TTC549 (cell line): ENCODE results near the gene CHRNE.

Source experiments
- FAIRE-seq: peaks from 2 replicates; lab custom pipeline; 2012; peaks lifted over from hg19 to GRCh38; lab: Jason Lieb, UNC

The CHRNE gene

GRCh38 chr17:4901648-4902344 lies 1.1 kb downstream of the CHRNE start:
- FAIRE-seq, result no peak

DNA sequence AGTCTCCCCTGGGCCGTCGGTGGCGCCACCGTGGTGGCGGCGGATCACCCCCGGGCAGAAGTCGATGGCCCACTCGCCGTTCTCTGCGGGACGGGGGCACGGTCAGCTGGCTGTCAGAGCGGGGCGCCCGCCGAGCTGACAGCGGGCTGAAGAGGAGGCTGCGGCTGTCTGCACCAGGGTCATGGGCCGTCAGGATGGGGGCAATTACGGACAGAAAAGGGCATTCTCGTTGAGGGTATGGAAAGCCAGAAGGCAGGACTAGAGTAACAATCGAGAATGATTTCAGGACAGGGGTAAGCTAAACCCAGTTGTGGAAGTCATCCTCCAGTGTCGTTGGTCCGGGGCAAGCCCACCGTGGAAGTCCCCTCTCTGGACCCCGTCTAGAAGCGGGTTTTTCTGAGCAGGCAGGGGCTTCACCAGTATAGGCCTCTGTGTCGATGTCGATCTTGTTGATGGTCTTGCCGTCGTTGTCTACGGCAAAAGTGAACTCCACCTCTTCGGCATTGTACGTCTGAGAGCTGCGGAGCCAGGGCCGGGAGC lies 1.7 kb downstream of the CHRNE start:
- FAIRE-seq, result no peak

- FAIRE-seq, result no peak
Observed at GRCh38 chr17:4900231-4901107, 2.4 kb downstream of the CHRNE start.

- no peak for FAIRE-seq
Observed at GRCh38 chr17:4899341-4900230, 3.3 kb downstream of the CHRNE start, which contains the start of gene C17orf107. C17orf107 (plus strand) TSS chr17:4899536; CDS start chr17:4899763, 227 bp downstream.

DNA sequence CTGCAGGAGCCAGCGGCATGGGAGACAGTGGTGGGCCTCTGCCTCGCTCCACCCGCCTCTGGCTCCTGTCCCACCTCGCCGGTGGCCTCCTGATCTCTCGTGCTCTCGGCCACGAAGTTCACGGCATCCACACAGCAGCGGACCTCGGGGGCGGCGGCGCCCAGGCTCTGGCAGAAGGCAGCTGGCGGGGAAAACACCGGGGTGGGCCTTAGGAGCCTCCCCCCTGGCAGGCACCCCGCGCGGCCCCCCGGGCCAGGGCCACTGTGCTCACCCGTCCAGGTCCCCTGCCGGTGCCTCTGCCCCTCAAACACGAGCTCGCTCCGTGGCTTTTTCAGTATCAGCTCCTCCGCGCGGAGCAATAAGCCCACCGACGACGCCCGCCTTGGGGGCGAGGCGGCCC lies 4.0 kb downstream of the CHRNE start:
- no peak for FAIRE-seq

DNA sequence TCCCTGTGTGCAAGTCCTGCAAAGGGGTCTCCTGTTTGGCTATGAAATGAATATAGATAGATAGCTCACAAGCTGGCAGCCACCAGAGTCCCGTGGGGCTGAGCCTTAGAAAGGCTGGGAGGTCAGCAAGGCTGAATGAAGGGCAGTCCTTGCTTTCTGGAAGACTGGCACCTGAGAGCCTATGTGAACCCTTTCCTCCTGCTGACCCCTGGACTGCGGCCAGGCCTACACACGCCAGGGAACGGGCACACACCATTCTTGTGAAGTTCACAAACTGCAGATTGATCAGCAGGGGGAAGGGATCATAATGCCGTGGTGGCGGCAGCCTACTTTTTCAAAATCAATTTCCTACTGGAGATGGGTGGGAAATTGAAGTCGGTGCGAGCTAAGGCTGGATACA lies 4.5 kb downstream of the CHRNE start:
- FAIRE-seq, result no peak

- FAIRE-seq, result no peak
Observed at GRCh38 chr17:4897785-4898184, 5.1 kb downstream of the CHRNE start.

DNA sequence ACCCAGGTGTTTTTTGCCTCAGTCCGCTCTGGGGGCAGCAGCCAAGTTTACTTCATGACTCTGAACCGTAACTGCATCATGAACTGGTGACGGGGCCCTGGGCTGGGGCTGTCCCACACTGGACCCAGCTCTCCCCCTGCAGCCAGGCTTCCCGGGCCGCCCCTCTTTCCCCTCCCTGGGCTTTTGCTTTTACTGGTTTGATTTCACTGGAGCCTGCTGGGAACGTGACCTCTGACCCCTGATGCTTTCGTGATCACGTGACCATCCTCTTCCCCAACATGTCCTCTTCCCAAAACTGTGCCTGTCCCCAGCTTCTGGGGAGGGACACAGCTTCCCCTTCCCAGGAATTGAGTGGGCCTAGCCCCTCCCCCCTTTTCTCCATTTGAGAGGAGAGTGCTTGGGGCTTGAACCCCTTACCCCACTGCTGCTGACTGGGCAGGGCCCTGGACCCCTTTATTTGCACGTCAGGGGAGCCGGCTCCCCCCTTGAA lies 5.7 kb downstream of the CHRNE start:
- FAIRE-seq, result no peak

DNA sequence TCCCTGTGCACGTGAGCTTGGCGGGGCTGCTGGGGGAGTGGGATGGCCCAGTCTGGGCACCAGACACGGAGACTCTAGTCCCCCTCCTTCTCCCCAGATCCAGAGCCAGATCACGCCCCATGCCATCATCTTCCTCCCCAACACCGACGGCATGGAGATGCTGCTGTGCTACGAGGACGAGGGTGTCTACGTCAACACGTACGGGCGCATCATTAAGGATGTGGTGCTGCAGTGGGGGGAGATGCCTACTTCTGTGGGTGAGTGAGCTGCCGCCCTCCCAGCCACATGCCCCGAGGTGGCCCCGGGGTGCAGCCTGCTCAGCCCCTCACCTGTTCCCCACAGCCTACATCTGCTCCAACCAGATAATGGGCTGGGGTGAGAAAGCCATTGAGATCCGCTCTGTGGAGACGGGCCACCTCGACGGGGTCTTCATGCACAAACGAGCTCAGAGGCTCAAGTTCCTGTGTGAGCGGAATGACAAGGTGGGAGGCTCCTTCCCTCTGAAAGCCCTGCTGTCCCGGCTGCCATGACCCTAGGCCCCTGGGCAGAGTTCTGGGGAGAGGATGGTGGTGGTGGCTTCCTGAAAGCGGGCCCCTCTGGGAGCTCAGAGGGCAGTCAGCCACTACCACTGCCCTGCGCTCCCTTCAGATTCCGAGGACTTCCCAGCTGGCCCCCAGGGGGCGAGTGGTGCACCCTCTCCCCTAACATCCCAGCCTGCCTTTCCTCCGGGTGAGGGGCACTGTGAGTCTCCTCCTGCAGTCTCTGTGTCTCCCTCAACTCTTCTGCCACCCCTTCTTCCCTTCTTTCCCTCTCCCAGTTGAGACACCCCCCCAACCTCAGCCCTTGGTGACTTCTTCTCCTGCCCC lies 6.3 kb downstream of the CHRNE start:
- no peak for FAIRE-seq

DNA sequence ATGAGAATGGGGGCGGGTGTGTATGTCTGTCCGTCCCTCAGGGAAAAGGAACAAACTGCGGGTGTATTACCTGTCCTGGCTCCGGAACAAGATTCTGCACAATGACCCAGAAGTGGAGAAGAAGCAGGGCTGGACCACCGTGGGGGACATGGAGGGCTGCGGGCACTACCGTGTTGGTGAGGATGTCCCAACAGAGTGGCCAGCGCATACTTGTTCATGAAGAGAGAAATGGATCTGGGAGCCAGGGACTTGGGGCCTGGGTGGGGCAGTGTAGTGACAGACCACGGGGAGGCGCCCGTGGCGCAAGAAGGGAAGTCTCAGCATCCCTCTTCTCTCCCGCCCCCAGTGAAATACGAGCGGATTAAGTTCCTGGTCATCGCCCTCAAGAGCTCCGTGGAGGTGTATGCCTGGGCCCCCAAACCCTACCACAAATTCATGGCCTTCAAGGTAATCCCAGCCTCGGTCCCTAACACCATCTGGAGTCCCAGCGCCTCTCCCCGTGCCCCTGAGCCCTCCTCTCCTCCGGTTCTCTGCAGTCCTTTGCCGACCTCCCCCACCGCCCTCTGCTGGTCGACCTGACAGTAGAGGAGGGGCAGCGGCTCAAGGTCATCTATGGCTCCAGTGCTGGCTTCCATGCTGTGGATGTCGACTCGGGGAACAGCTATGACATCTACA lies 7.1 kb downstream of the CHRNE start:
- no peak for FAIRE-seq

- no peak for FAIRE-seq
Observed at GRCh38 chr17:4895121-4895520, 7.8 kb downstream of the CHRNE start.

DNA sequence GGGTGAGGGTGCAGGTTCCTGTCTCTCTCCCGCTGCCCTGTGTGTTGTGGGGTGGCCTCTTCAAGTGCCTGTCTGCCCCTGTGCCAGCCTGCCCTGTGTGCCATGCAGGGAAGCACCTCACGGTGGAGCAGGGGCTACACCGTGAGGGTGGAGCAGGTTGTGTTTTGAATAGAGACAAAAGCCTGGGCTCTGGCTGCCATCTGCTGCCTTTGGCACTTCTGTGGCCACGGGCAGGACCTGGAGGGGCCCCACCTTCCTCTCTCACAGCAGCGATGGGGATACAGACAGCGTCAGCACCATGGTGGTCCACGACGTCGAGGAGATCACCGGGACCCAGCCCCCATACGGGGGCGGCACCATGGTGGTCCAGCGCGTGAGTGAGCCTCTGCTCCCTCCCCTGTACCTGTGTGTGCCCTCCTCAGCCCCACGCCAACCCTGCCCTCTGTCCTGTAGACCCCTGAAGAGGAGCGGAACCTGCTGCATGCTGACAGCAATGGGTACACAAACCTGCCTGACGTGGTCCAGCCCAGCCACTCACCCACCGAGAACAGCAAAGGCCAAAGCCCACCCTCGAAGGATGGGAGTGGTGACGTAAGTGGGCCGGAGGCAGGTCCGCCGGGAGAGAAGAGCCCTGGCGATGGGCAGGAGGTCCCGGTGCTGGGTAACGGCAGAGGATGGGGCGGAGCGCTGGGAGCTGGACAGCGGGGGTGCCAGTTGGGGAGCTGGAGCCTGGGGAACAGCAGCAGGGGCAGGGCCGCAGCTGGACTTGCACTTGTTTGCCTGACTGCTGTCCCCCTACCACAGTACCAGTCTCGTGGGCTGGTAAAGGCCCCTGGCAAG lies 9.0 kb downstream of the CHRNE start:
- FAIRE-seq, result no peak

DNA sequence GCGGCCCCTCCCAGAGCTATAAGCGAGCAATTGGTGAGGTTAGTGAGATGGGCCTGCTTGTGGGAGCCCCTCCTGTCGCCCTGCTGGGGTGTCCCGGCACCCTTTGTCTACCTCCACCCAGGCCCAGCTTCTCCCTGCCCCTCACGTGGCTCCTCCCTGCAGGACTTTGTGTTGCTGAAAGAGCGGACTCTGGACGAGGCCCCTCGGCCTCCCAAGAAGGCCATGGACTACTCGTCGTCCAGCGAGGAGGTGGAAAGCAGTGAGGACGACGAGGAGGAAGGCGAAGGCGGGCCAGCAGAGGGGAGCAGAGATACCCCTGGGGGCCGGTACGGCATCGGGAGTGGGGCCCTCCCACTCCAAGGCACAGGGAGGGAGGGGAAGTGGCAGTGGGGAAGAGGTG lies 9.6 kb downstream of the CHRNE start:
- no peak for FAIRE-seq

- FAIRE-seq, result no peak
Observed at GRCh38 chr17:4892499-4893221, 10.2 kb downstream of the CHRNE start.

- no peak for FAIRE-seq
Observed at GRCh38 chr17:4891411-4892410, 11.2 kb downstream of the CHRNE start.

DNA sequence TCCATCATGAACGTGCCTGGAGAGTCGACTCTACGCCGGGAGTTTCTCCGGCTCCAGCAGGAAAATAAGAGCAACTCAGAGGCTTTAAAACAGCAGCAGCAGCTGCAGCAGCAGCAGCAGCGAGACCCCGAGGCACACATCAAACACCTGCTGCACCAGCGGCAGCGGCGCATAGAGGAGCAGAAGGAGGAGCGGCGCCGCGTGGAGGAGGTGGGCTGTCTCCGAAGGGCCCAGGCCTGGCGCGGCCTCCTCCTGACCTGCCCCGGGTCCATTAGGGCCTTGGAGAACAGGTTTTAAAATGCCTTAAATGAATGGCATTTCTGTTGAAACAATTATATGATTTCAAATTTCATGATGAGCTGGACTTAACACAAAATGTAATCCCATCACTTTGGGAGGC lies 15.3 kb downstream of the CHRNE start:
- no peak for FAIRE-seq

DNA sequence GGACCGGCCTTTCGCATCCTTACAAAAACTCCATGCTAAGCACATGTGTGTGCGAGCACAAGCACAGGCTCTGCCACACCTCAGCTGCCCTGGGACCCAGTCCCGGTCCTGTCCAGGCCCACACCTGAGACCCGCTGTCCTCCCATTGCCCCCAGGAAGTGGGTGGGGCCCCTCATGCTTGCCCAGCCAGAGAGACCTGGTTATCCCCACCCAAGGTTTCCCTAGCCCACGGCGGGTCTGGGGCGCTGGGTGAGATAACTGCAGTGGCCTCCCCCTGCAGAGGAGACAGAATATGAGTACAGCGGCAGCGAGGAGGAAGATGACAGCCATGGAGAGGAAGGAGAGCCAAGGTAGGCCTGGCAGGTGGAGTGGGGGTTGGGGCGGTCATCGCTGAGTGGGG lies 16.1 kb downstream of the CHRNE start:
- FAIRE-seq, result no peak

DNA sequence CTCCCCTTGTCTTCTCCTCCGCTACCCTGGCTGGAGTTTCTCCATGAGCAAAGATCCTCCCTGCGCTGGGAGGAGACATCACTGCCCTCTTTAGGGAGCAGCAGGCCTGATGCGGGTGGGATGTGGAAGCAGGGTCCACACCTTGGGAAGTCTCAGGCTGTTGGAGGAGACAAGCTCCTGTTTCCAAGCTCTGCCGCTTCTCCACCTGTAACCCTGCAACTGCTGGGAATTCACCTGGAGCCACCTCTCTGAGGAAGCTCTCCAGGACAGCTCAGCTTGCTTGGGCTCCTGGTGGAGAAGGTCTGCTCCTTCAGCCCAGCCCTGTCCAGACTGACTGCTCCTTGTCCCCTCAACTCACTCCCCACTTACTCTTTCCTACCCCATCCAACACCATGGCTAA lies 18.4 kb downstream of the CHRNE start:
- FAIRE-seq, result no peak
